ENCODE data around the gene SPSB2.

DNA sequence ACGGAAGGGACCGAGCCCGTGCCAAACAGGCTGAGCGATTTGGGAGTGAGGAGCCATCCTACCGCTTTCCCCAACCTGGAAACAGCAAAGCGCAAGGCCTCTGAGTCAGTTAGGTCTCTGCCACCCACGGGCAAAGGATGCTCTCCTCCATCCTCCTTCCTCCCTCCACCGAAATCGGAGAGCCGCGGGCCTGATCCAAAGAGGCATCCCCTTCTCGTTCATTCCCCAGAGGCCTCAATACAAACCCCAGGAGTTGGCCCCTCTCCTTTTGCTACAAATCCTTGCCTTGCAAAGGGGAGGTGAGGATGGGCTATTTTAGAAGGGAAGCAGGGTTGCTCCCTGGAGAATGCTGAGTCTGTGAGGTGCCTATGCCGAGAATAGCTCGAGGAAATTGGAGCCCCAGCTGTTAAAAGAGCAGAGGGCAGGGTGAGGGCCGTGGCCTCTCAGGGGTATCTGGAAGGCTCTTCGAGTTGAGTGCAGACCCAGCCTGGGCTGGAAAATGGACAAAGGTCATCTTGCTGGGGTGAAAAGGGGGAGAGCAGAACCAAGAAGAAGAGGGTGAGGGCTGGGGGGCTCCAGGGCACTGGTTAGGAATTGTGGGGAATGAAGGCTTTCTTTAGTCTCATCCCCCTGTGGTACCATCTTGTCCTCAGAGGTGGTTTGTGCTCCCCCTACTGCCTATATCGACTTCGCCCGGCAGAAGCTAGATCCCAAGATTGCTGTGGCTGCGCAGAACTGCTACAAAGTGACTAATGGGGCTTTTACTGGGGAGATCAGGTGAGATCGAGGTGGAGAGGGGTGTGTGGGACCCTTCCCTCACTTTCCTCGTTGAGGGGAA lies 4.7 kb downstream of the SPSB2 start:
- TF ChIP-seq, protein P1, sequence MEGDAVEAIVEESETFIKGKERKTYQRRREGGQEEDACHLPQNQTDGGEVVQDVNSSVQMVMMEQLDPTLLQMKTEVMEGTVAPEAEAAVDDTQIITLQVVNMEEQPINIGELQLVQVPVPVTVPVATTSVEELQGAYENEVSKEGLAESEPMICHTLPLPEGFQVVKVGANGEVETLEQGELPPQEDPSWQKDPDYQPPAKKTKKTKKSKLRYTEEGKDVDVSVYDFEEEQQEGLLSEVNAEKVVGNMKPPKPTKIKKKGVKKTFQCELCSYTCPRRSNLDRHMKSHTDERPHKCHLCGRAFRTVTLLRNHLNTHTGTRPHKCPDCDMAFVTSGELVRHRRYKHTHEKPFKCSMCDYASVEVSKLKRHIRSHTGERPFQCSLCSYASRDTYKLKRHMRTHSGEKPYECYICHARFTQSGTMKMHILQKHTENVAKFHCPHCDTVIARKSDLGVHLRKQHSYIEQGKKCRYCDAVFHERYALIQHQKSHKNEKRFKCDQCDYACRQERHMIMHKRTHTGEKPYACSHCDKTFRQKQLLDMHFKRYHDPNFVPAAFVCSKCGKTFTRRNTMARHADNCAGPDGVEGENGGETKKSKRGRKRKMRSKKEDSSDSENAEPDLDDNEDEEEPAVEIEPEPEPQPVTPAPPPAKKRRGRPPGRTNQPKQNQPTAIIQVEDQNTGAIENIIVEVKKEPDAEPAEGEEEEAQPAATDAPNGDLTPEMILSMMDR (IDR thresholded peaks at IDR 0.05; ENCODE audit: low read length): peak; percentile 34
- TF ChIP-seq EZH2 (optimal IDR thresholded peaks at IDR 0.05; ENCODE audit: low read depth, low read length) (no peak), EZH2phosphoT487 (IDR thresholded peaks at IDR 0.05; ENCODE audit: low read length) (no peak)
